Fibroblast of the aortic adventitia (primary cell): Measurements from ENCODE around the gene TBC1D8. TPM values are rescaled to one million over a fixed set of nuclear protein-coding genes. Genes with fewer than 3 reads are reported as not detected.
A peak's percentile ranks its signal among the peaks of the same experiment; 100 is the strongest.

Experiments used
- DNase-seq: peaks from one replicate; pipeline ENCODE4 v3.0.0-alpha.2; 2010; ENCODE audit warnings: low read depth
- H3K4me3 ChIP-seq: 2 replicates; pipeline ENCODE4 v1.5.1; 2011; ENCODE audit warnings: low read depth, mild to moderate bottlenecking, control low read depth, low read length, moderate library complexity
- CTCF ChIP-seq: IDR thresholded peaks from 2 replicates; pipeline ENCODE4 v1.5.1; 2011; ENCODE audit warnings: mild to moderate bottlenecking, low read length, control low read depth, inconsistent platforms; ENCODE audit not compliant: insufficient read depth
- total RNA-seq: library from RNA; depleted of rRNA; stranded (reverse); fragments of >200 nt; gene quantifications from 2 replicates; pipeline ENCODE4 v1.2.3, GENCODE V29; 2012; ENCODE audit warnings: low replicate concordance

TBC1D8 gene
- total RNA-seq, 1 donor = 21.3 TPM

DNA sequence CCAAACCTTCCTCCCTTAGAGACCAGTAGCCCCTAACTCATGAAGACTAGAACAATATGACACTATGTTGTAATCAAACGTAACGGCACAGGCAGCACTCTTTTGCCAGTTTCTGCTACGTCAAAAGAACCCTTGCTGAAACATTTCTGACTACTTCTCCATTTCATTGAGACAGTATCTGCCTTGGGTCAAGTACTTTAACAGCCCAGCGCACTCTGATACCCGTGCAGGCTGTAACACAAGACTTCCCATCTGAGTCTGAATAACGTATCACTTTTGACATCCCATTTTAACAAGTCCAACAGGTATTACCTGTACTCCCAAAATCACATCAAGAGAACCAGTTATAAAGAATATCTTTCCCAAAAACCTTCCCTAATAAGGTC, 38.4 kb downstream of the TBC1D8 start:
- TF ChIP-seq CTCF = no peak
- no peak for DNase-seq

GRCh38 chr2:101111917-101112771, 39.0 kb downstream of the TBC1D8 start:
- no peak for TF ChIP-seq CTCF
- peak; percentile 85 for DNase-seq

More for the DNA sequence above, 38.4 kb downstream of the TBC1D8 start:
- no peak overlapping the region for H3K4me3 ChIP-seq

GRCh38 chr2:101111262-101111838, 39.8 kb downstream of the TBC1D8 start:
- H3K4me3 ChIP-seq = no peak overlapping the region
- DNase-seq = no peak
- no peak for TF ChIP-seq CTCF

More at GRCh38 chr2:101111917-101112771, 39.0 kb downstream of the TBC1D8 start:
- no peak overlapping the region for H3K4me3 ChIP-seq

- no peak for DNase-seq
- TF ChIP-seq CTCF = no peak
- H3K4me3 ChIP-seq = no peak overlapping the region
Observed at GRCh38 chr2:101109451-101110118, 41.6 kb downstream of the TBC1D8 start.

DNA sequence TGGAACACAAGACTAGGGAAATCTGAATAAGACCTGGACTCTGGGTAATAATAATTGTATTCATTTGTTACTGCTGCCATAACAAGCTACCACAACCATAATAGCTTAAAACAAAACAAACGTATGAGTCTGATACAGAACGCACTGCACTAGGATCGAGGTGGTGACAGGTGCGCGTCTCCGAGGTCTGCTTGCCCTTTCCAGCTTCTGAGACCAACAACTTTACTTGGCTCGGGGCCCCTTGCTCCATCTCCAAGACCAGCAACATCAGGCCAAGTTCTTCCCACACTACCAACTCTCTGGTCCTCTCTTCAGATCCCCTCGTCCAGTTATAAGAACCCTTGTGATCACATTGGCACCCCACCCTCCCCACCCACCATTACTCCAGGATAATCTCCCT, 42.8 kb downstream of the TBC1D8 start:
- TF ChIP-seq CTCF = no peak
- DNase-seq = no peak
- no peak overlapping the region for H3K4me3 ChIP-seq

DNA sequence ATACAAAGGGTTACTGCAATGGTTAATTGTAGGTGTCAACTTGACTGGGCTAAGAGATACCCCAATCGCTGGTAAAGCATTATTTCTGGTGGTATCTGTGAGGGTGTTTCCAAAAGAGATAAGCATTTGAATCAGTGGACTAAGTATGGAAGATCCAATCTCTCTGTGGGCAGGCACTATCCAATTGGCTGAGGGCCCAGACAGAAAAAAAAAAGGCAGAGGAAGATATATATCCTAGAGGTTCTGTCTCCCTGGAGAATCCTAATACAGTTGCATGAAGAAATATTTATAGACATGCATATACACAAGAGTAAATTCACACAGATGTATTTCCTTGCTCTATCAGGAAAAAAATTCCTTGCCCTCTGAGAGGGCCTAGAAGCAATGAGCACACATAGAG, 43.9 kb downstream of the TBC1D8 start:
- no peak for TF ChIP-seq CTCF
- no peak overlapping the region for H3K4me3 ChIP-seq
- DNase-seq = peak; percentile 34
